HG03469 (cell line): ENCODE data around the gene TSHZ3.

Experiments
- ATAC-seq: cut with Tn5 transposase; IDR thresholded peaks from one replicate; pipeline ENCODE4 v1.9.1; 2021; ENCODE audit warnings: mild to moderate bottlenecking, moderate library complexity, moderate number of reproducible peaks; ENCODE audit not compliant: unreplicated experiment

Gene TSHZ3

DNA sequence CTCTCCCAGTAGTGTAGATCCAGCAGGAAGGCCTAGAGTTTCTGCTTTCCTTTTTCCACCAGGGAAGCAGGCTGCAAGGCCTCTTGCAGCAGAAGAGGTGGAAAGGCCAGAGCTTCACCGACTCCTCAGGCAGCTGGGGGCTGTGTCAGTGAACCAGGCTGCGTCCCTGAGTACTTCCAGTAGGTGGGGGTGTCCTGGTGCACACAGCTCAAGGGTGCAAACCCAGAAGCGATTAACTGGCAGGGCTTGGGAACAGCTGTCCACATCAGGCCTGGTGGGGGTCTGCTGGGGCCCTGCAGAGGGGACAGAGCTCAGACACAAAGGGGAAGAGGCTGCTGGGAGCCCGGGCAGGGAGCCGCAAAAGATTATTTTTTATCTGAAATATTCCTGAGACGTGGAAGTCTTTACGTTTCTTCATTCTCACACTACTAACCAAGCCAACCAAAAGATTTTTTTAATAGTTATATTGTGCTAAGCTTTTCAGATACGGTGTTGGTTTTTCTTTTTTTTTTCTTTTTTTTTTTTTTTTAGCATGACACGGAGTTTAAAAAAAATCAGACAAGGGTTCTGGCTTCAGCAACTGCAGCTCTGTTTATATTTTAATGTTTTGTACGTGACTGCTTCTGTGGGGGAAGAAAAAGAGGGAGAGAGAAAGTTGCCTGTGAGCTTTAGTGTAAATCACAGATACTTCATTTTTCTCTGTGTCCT is 11.0 kb downstream of the TSHZ3 start:
- no peak for ATAC-seq

DNA sequence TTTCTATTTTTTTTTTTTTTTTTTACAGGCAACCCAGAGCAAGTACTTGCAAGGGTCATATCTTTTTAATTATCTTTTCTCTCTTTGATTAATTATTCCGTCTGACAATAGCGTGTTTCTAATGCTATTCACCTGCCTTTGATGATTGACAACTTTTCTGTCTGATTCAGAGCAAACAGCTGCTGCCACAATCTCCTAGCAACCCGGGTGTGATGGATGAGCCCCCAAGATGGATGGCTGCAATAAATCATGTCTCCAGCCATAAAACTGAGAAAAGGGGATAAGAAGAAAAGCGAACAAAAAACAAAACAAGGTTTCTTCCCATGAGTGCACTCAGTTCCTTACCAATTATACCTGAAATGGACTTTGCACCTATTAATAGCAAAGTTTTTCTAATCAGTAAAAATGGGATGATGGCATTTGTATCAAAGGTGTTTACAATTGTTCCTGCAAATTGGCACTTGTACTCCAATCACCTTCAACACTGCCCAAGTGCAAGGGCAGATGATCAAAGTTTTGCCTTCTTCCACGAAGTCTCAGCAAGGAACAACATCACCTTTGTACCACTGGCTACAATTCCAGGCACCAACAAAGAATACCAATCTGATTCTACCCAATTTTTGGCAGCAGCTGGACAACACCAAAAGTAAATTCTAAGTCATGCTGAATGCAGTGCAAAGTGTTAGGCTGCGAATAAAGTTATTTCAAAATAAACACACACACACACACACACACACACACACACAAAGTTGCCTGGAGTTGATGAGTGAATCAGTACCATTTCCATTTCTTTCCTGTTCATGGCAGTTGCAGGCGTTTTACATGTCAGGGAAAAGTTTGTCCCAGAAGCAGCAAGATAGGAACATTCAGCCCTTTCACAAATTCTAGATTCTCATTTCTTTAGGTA is 12.0 kb downstream of the TSHZ3 start:
- no peak for ATAC-seq

DNA sequence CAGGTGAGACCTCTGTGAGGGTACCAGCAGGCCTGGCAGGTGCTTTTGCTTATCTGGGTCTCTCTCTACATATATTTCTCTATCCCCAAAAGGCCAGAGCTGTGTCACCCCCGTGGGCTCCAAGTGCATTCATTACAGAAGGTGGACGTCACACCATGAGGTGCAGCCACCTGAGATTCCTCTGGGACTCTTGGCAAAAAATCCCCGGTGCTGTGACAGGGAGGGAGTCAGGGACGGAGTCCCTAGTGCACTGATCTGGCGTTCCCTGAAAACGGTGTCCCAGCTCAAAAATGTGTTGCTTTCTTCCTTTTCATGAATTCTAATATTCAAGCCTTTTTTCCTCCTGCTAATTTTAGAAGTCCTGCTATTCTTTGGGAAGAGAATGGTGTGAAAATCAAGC is 13.5 kb downstream of the TSHZ3 start:
- ATAC-seq: no peak

DNA sequence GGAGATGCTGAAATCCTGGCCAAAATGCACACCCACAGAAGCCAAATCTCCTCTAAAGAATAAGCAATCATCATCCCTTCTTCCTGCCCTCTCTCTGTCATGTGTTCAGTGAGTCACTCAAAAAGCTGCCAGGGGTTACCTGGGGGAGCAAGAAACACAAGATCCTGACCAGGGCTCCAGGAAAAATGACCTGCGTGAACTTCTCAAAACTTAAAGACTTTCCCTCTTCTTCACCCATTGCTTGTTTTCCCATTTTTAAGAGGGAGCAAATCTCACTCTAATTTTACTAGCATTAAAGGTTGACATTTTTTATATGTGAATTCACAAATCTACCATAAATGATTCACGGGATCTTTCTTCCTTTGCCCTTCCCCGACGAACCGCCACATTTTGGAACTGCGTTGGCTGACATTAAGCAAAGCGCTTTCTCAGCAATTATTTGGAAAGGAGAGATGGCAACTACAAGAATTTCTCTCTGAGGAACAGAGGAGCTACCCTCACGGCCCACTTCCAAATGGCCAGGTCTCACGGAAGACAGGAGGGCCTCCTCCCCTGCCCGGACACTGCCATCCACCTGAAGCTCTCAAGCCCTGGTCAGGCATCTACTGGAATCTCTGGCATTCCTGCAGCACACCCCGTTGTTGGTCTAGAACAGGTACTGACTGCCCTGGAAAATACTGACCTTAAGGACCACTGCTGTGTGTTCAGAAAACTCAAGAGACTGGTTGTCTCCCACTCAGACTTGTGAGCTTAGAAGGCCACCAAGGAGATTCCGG is 14.2 kb downstream of the TSHZ3 start:
- no peak for ATAC-seq

DNA sequence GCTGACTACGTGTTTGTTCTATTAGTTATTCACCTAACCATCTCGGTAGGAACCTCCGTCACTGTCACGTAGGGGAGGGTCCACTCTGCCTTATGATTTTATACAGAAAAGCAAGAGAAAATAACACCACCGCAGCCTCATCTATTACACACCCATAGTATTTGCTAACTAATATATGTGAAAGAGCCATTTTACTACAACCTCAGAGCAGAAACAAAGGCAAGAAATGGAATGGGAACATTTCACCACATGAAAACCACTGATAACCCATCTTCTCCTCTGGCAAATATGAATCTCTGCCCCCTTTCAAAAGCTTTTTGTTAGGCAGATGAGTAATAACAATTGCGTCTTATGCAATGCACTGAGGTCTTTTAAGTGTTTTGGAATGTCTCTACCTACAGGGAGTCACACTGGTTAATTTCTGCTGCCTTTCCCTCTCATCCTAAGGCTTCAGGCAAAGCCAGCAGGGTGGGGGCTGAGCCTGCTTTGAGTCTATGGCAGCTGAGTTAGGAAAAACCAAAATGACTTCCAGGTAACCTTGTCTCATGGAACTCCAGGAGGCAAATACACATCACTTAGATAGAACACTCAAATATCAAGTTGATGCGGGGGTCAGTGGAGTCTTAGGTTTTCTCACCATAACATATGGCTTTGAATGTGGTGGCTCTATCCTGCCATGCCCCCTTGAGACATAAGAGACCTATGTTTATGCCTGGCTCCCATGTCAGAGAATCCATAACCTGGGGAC is 15.0 kb downstream of the TSHZ3 start:
- no peak for ATAC-seq

DNA sequence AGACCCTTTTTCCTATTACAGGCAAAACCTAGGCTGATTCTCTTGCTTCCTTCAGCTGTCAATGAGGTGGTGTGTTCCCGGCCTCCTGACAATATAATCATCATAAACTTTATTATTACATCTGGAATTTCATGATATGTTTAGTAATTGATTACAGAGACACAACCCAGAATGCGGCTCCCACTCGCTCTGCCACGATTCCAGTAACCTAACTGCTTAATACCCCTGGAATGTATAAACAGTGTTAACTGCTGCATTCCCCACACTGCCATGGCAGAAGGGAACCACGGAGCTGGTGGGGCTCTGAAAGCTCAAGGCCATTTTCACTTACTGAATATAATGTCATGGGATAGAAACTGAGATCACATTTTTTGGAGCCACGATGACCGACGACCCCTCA is 17.1 kb downstream of the TSHZ3 start:
- ATAC-seq: no peak

DNA sequence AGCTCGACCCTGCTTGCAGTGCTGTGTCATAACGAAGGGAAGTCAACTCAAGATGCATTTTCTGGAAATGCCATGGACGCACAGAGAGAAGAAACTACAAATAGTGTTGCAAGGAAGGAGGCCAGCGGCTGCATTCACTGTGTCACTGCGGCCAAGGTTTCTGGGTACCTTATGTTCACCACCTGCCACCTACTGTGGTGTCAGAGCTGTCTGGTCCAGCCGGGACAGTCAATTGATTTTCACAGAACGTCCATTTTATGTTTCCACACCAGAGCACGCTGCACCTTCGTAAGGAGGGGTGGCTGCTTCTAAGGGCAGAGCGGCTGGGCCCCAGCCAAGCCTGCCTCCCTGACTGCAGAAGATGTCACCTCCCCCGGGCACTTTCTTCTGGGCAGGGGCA is 17.7 kb downstream of the TSHZ3 start:
- no peak for ATAC-seq

DNA sequence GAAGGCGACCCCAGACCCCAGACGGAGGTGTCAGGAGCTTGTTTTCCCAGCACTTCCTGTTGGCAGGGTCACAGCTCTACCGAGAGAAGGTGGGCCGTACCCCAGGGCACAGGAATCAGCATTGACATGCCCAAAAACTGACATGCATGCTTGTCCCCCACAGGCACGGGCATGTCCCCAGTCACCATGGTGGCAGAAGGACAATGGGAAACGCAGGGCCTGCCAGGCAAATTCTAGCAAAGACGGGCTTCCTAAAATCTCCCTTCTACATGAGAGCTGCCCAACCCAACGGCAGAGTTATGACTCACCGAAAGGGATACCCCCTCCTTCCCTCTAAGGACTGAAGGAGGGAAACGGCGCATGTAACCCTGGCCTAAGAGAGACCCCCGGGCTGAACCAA is 18.5 kb downstream of the TSHZ3 start:
- no peak for ATAC-seq

DNA sequence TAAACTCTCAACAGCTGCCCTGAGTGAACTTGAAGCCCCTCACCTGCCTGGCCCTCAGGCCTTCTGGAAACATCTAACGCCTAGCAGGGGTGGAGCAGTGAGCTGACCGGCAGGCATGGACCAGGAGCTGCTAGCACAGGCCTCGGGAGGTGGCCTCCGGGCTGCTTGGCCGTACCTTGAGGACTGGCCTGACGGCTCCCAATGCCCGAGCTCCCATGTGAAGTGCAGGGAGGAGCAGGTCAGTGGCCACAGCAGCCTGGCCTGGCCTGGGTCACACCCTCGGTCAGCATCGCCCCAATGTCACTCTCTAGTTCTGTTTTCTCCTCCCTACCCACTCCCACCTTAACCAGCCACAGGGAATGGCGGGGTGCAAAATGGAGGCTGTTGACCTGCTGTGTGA is 19.0 kb downstream of the TSHZ3 start:
- no peak for ATAC-seq

DNA sequence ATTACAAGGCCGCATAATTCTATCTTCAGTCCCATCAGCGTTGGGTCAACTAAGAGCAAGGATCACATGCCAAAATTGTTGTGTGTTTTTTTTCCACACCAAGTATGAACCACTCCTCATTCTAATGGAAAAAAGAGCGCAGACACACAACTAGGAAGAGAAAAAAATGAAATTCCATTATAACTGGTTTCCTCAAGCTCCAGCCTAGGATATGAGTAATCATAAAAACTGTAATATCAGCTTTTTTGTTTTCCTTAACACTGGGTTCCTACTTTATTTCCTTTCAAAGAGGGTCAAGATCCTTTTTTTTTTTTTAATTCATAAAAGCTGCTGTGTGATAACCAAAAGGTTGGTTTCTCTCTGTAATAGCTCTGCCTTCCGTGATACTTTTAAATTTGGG is 19.4 kb downstream of the TSHZ3 start:
- no peak for ATAC-seq

DNA sequence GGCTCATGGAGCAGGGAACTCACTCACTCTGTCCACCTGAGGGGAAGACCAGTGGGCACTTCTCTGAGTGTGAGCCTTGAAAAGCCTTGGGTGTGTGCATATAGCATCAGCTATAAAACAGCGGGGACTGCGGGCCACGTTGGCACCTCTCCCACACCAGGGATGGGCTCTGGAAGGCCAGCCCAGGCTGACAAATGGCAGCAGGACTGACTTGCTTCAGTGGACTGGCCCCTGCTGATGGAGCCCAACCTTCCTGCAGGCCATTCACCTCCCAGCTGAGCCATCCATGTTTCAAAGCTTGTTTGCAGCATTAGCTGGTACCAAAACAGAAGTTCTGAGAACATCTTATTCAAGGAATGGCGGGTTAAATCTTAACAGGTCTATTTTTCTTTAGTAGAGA is 21.0 kb downstream of the TSHZ3 start:
- ATAC-seq: no peak

DNA sequence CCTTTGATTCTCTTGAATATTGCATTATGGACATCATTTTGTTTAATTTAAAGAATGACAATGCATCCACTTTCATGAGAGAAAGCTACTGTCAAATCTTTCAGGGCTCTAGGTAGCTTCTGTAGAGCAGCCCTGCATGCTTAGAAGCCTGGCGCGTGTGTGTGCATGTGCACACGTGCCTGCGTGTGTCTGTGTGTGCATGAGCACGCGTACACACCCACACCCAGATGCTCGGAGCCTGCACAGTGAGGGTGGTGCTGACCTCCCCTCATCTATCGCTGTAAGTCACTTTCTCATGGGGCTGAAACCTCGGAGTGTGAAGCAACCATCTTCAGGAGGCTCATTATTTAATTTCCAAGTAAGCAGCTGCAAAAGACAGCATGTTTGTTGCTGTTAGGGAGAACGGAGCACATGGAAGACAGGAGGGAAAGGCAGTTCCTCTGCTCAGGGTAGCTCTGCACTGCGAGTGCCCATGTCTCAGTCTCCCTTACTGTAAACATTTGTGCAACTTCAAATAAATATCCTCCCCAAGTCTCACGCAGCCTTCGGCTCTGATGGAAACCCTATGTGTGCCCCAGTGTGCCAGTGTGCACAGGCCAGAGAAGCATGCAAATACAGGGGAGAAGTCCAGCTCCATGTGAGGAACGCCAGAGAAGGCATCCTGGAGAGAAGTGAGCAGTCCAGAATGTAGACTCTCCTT is 22.8 kb downstream of the TSHZ3 start:
- ATAC-seq: no peak

DNA sequence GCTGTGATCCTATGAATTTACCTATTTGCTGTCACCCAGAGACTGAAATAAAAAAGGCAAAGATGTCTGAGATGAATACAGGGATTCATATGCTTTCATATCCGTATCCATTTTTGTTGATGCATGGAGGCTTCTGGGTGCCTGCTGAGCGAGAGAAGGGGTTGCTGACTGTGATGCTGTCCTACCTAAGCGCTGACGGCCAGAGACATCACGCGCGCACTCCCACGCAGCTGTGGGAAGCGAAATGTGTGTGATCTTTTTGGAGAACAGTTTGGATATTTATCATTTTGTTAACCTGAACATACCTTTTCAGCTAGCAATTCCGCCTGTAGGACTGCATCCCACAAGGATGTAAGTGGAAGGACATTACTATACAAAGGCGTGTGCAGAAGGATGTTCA is 23.9 kb downstream of the TSHZ3 start:
- ATAC-seq: no peak

DNA sequence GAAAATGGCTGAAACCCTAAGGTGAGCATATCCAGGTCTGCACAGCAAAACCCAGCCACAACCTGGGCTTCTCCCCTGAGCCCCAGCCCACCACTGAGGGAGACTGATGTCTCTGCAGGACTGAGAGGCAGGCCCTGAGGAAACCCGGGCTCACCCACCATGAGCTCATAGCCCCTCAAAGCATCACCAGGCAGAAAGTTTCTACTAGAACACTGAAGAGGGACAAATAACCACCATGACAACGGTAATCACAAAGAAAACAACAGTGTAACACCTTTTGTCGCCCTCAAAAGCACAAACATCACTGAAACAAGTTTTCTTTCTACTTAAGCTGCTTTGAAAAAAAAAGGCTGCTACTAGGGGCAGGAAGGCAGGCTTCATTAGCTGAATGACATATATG is 29.8 kb downstream of the TSHZ3 start:
- no peak for ATAC-seq

DNA sequence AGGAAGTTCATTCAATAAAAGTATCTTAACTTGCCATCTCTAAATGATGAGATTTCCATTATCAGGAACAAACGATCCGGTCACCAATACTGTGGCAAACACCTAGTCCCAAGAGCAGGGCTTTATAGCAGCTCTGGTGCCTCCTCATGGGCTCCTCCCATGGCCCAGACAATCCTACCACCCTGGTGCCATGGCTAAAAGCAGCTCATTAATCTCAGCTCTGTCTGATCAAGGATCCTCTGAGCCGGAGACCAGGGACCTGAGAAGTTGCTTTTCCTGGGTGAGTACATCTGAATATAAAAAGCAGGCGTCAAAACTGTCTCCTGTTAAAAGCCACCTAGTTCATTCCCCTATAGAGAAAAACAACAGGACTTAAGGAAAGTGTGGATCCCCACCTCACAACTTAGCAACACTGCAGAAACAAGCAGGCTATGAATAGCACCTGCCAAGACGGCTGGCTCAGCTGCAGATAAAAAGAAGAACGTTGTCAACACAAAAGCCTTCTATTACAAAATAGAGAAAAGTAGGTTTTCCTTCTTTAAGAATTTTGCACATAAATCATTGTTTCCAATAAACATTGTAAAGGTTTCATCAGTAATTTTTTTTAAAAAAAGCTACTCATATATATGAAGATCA is 30.3 kb downstream of the TSHZ3 start:
- ATAC-seq: no peak

DNA sequence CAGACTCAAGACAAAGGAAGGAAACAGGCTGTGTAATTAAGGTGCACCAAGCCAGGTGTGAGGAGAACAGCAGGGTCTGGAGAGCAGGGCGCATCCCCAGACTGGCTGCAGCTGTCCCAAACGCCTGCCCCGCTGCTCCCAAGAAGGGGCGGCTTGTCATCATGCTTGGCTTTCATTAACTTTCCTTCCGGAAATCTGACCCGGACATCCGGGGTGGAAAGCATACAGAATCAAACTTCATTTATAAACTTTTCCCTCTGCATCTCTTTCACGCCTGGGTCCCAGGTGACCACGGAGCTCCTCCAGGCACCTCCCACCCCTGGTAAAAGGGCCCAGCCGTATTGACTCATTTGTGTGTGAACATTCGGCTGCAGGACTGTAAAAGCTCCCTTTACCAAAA is 31.7 kb downstream of the TSHZ3 start:
- no peak for ATAC-seq

DNA sequence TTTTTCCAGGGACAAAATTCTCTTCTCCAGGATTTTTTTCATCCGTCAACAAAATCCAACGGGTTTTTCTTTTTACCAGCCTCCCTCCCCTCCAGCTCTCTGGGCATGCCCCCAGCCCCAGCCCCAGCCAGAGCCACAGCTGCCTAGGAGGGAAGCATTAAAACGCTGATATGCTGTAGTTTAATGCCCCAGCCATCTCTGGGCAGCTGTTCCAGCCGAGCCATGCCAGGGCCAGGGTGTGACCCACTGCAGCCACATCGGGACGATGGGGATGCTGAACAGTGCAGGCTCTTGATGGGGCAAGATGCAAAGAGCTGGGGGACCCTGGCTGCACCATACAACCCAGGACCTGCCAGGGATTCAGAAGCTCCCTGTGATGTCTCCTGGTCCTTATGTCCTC is 32.1 kb downstream of the TSHZ3 start:
- ATAC-seq: no peak

DNA sequence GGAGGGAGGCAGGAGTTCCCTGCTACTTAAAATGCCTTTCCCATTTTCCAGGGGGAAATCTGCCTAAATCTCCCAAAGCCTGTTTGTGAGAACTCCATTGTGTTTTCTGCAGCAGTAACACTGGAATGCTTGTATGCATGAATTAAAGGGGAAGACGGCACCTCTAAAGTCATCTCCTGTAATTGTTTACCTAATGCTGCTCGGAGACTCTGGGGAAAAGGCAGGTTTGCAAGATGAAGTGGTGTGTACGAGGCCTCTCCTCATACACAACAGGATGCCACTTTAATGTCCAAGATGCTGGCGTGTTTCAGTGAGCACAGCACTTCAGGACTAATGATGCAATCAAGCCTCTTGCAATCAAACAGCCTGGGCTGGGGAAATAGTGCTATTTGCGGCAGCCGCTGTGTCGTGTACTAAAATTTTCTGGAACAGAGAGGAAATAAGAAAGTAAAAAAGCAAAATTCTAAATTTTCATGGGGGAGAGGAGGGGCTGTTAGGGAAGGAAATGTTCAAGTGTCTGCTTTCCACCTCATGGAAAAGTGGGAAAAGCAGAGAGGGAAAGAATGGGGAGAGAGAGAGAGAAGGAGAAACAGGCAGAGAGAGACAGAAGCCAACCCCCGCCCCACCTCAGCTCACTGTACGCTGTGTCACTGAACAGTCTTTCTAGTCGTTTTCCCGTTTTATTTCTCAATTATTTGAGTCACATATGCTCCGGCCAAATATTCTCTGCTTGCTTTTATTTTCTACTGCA is 32.9 kb downstream of the TSHZ3 start:
- no peak for ATAC-seq

DNA sequence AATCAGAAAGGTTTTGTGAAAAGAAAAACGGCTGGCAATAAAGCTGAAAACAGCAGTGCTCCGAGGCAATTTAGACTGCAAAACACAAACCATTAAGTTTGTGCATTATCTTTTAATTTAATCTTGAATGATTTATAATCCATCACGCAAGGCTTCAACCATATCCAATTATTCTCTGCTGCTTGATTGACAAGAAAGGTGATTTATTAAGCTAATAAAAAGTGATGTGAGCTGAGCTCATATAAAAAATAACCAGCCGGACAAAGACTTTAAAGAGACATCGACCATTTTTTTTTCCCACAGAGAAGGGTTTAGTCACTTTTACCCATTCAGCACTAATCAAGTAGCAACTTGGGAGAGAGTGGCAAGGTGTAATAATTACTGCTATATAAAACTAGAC is 33.6 kb downstream of the TSHZ3 start:
- ATAC-seq: no peak
